Mesodermal cell (in vitro differentiated cells): ENCODE measurements around the gene GNAI2.

Experiments
- H3K27ac ChIP-seq: 2 replicates; pipeline ENCODE4 v1.7.0; 2013; ENCODE audit warnings: mild to moderate bottlenecking, low read depth, low read length, moderate library complexity; ENCODE audit not compliant: severe bottlenecking
- H3K36me3 ChIP-seq: 2 replicates; pipeline ENCODE4 v1.7.1; 2013; ENCODE audit warnings: mild to moderate bottlenecking, low read length, moderate library complexity; ENCODE audit not compliant: control insufficient read depth, insufficient read depth
- H3K4me1 ChIP-seq: one replicate; pipeline ENCODE4 v1.7.1; 2013; ENCODE audit warnings: mild to moderate bottlenecking, low read length; ENCODE audit not compliant: insufficient read depth, control insufficient read depth, poor library complexity, severe bottlenecking
- H3K4me3 ChIP-seq: 2 replicates; pipeline ENCODE4 v1.7.0; 2013; ENCODE audit warnings: low read length, control low read depth, mild to moderate bottlenecking; ENCODE audit not compliant: insufficient read depth, poor library complexity, severe bottlenecking; ENCODE audit errors: extremely low read depth
- H3K9me3 ChIP-seq: 2 replicates; pipeline ENCODE4 v1.7.1; 2013; ENCODE audit warnings: mild to moderate bottlenecking, low read length, moderate library complexity; ENCODE audit not compliant: control insufficient read depth
- WGBS, 2 experiments: methylation state at CpG; one replicate each; pipeline ENCODE4 v1.1.5; 2013; ENCODE audit warnings: missing lambda C conversion rate in 2 of 2; ENCODE audit not compliant: insufficient coverage in 2 of 2; 5-methylcytosine and 5-hydroxymethylcytosine counted together

GNAI2 gene

GRCh38 chr3:50194903-50195500, 41.0 kb upstream of the GNAI2 start:
- WGBS, 2 experiments = 86 to 87% methylated on average over 7 to 12 of the region's 14 CpGs
- Histone ChIP-seq H3K27ac (no peak overlapping the region), H3K4me1 (no peaks in the 10 kb centered on the region), H3K9me3 (no peaks in the 10 kb centered on the region), H3K4me3 (no peak overlapping the region), H3K36me3 (no peaks in the 10 kb centered on the region)

GRCh38 chr3:50195501-50196252, 40.3 kb upstream of the GNAI2 start:
- H3K27ac ChIP-seq = no peak overlapping the region
- H3K4me1 ChIP-seq = no peaks in the 10 kb centered on the region
- no peaks in the 10 kb centered on the region for H3K9me3 ChIP-seq
- H3K4me3 ChIP-seq = no peak overlapping the region
- 57 to 76% methylated on average over 3 of the region's 4 CpGs for WGBS, 2 experiments
- no peaks in the 10 kb centered on the region for H3K36me3 ChIP-seq

GRCh38 chr3:50196253-50196801, 39.7 kb upstream of the GNAI2 start:
- Histone ChIP-seq H3K4me3 (no peak overlapping the region), H3K9me3 (no peaks in the 10 kb centered on the region), H3K4me1 (no peaks in the 10 kb centered on the region), H3K36me3 (no peaks in the 10 kb centered on the region), H3K27ac (no peak overlapping the region)
- 80 to 93% methylated on average over 3 to 6 of the region's 6 CpGs for WGBS, 2 experiments

GRCh38 chr3:50201573-50202315, 34.3 kb upstream of the GNAI2 start:
- WGBS, 2 experiments = 83 to 89% methylated on average over 5 to 10 of the region's 10 CpGs
- H3K9me3 ChIP-seq = no peaks in the 10 kb centered on the region
- H3K27ac ChIP-seq = no peak overlapping the region
- H3K36me3 ChIP-seq = no peaks in the 10 kb centered on the region
- no peak overlapping the region for H3K4me3 ChIP-seq
- H3K4me1 ChIP-seq = peaks cover 13% of the 10 kb centered on the region

- Histone ChIP-seq H3K4me3 (no peak overlapping the region), H3K4me1 (peaks cover 13% of the 10 kb centered on the region), H3K27ac (no peak overlapping the region), H3K9me3 (no peaks in the 10 kb centered on the region), H3K36me3 (no peaks in the 10 kb centered on the region)
- WGBS, 2 experiments = 80 to 88% methylated on average over 12 to 13 of the region's 16 CpGs
Measured at GRCh38 chr3:50202353-50203112, 33.5 kb upstream of the GNAI2 start.

- 94 to 95% methylated on average over 6 to 8 of the region's 9 CpGs for WGBS, 2 experiments
- Histone ChIP-seq H3K4me1 (peaks cover 13% of the 10 kb centered on the region), H3K4me3 (no peak overlapping the region), H3K27ac (no peak overlapping the region), H3K9me3 (no peaks in the 10 kb centered on the region), H3K36me3 (no peaks in the 10 kb centered on the region)
Measured at GRCh38 chr3:50203113-50203808, 32.7 kb upstream of the GNAI2 start.

GRCh38 chr3:50203809-50204803, 31.9 kb upstream of the GNAI2 start:
- Histone ChIP-seq H3K4me3 (no peak overlapping the region), H3K9me3 (no peaks in the 10 kb centered on the region), H3K36me3 (no peaks in the 10 kb centered on the region), H3K4me1 (peaks cover 13% of the 10 kb centered on the region), H3K27ac (no peak overlapping the region)
- WGBS, 2 experiments = 80 to 88% methylated on average over 6 to 8 of the region's 12 CpGs

- Histone ChIP-seq H3K36me3 (no peaks in the 10 kb centered on the region), H3K9me3 (no peaks in the 10 kb centered on the region), H3K27ac (no peak within 1 kb of the TSS), H3K4me1 (peaks cover 13% of the 10 kb centered on the region), H3K4me3 (peak within 1 kb of the TSS; percentile 47)
- 0 to 5% methylated on average over 22 to 25 of the region's 41 CpGs for WGBS, 2 experiments
Measured at GRCh38 chr3:50204804-50205412, 31.1 kb upstream of the GNAI2 start, which contains the start of gene SLC38A3. SLC38A3 (plus strand) TSS chr3:50205271; CDS start chr3:50214200, 8,929 bp downstream.
